CD4-positive, alpha-beta T cell treated with Interleukin-12 subunit alpha and Interleukin-12 subunit beta, for 1 hour (primary cell): ENCODE results near the gene GDPD5.
A peak's percentile ranks its signal among the peaks of the same experiment; 100 is the strongest.

Experiments used
- DNase-seq: peaks from one replicate; pipeline ENCODE4 v3.0.0-alpha.2; 2020

GDPD5 gene

DNA sequence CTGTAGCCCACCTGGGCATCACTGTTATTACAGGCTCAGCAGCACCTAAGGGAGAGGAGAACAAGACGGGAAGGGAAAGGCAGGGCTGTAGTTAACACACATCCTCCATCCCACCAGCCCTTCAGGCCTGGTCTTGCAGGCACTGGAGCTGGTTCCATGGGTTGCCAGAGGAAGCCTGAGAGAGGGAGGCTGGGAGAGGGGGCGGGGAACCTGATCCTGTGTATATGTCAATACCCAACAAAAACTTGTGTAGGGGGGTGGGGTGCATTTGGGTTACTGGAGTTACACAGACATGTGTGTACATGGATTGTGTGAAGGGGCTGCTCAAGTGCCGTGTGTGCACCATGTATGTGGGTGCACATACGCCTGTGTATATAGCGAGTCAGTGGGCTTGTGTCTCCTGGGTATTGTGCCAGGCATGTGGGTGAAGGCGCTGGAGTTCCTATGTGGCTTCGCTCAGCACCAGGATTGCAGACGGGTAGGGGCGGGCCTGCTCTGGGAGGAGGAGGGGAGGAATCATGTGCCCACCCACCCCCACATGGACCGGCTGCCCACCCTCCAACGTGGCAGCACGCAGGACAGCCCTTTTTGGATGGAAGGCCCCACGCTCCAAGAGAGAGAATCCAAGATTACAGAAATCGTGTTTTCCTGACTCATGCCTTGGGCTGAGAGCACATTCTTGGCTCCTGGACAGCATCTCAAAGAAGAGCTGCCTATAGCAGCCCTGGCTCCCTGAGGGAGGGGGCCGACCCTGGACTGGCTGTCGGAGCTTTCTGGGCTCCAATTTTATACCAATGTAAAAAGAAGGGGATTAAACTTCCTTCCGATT lies 32.1 kb upstream of the GDPD5 start:
- no peak for DNase-seq

GRCh38 chr11:75556275-75556674 lies 30.5 kb upstream of the GDPD5 start:
- DNase-seq = no peak

DNA sequence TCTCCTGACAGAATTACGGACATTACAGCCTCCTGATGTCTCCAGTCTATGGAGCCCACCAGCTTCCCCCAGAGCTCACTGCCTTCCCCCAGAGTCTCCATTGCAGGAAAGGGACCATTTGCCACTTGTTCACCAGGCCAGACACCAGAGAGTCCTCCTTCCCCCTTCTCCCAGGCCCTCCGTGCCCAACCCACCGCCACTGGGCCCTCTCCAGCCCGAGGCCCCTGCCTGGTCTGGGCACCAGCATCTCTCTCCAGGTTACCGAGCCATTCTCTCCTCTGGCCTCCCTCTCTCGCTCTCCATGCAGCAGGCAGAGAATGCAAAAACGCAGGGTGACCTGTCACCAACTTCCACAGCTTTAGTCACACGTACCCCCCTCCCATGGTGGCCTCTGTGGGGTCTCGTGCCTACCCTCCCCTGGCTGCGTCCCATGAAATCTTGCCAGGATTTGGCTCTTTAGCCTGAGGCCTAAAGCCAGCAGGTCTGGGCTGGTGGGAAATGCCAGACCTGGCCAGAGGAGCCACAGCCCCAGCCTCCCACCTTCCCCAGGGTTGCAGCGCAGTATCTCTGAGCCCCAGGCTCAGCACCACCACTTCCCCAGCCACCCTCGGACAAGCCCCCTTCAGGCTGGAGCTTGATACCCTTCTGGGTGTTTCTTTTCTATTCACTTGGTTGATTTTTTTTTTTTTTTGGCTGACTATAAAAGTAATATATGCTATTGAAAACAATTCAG lies 29.5 kb upstream of the GDPD5 start:
- no peak for DNase-seq

DNA sequence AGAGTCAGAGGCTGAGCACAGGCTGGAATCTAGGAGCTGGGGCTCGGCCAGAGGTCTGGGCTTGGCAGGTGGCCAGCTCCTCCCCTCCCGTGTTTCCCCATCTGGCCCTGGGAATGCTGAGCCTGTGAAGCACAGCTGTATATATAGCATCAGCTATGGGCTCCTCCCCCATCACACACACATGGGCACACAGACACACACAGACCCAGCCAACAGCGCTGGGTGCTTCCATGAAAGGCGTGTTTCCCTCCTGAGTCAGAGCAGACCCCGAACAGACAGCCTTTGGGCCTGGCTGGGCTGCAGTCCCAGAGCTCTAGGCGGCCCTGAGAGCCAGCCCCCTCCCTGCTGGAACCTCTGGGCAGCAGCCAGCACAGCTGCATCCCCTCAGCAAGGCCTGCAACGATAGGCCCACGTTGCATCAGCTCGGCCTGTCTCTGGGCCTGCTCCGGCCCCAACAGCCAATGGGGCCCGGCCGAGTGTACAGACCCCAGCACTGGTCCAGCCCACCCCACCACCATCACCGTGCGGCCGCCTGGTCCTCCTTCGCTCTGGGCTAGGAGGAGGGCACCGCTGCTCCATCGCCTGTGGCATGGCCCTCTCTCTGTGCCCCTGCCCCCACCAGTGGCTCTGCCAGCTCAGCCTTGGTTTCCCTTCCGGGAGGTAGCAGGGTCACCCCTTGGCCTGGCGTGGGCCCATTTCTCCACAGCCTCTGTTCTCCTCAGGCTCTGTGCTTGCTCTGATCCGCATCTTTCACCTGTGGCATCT lies 28.7 kb upstream of the GDPD5 start:
- no peak for DNase-seq

DNA sequence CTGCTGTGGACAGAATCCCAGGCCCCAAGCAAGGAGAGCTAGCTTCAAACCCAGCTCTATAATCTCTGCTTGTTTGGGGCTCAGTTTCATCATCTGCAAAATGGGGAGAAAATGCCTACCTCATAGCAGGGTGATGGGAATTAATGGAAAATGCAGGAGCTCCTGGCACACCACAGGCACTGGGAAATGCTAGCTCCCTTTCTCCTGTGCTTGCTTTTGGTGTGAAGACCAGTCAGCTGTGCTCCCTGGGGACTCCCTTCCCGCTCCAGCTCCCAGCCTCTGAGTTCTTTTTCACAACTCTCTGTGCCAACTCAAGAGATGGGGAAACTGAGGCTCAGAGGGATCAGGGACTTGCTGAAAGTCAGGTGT lies 28.1 kb upstream of the GDPD5 start:
- DNase-seq = no peak

- DNase-seq = no peak
Observed at GRCh38 chr11:75553182-75553581, 27.4 kb upstream of the GDPD5 start.

- no peak for DNase-seq
Observed at GRCh38 chr11:75549370-75549958, 23.7 kb upstream of the GDPD5 start.

DNA sequence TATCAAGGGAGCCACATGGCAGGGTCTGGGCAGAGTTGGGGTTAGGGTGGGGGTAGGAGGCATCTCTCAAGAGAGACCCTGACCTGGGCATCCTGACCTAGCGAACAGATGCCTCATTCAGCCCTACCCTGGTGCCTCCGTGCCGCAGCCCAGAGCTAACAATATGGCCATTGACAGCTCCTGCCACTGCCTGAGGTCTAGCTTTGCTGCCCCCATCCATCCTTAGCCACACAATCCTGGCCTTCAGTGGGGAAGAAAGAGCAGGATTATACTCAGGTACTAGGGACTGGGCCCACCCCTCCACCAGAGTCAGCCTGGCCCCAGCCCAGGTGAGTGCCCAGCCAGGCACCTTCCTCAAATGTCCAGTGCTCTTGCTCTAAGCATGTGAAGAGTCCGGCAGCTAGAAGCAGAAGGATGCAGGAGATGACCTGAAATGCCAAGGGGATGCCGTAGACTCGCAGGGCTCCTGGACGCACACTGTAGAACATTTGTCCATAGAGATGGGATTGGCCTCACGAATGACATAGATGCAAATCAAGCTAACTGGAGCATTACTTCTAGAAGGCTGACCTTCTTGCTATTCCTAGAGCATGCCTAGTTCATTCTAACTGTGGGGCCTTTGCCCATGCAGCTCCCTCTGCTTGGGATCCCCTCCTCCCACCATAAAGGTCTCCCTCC lies 23.0 kb upstream of the GDPD5 start:
- DNase-seq = no peak

GRCh38 chr11:75547617-75548058 lies 21.9 kb upstream of the GDPD5 start:
- peak; percentile 36 for DNase-seq

DNA sequence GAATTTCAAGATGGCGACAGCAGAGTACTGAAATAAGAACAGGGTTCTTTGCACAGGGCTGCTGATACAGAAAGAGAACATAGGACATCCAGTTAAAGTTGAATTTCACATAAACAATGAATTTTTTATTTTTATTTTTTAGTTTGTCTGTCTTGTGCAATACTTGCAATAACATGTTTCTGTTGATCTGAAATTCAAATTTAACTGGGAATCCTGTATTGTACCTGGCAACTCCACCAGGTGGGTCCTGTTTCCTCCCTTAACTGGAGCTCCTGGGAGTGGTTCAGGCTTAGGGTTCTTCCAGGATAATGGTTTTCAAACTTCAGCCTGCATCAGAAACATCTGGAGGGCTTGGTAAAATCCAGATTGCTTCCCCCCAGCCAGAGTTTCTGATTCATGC lies 21.4 kb upstream of the GDPD5 start:
- no peak for DNase-seq

DNA sequence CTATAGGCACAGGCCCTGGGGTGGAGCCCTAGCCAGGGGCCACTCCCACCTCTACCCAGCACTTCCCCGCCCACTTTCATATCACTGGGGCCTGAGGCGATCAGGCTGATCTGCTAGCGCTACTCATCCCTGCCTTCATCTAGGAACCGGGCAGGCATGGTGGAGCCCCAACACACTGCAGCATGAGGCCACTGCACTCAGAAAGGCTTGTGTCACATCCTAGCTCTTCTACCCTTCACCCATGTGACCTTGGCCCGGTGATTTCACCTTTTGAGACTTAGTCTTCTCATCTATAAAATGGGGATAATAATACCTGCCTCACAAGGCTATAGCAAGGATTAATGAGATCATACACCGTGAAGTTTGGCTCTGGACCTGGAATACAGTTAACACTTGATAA lies 18.1 kb upstream of the GDPD5 start:
- DNase-seq = no peak

DNA sequence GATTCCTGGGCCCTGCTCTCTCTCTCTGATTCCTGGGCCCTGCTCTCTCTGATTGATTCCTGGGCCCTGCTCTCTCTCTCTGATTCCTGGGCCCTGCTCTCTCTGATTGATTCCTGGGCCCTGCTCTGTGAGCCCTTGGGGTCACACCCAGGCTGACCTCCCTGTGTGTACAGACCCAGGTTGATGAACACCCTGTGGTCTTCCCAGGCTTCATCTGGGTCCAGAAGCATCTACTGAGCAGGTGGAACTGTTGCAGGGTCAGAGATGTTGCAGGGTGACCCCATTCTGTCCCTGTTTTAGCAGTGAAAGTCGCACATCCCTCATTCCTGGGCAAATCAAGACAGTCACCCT lies 16.3 kb upstream of the GDPD5 start:
- no peak for DNase-seq

GRCh38 chr11:75541193-75542087 lies 15.7 kb upstream of the GDPD5 start:
- no peak for DNase-seq

GRCh38 chr11:75539459-75540334 lies 14.0 kb upstream of the GDPD5 start:
- DNase-seq = no peak

DNA sequence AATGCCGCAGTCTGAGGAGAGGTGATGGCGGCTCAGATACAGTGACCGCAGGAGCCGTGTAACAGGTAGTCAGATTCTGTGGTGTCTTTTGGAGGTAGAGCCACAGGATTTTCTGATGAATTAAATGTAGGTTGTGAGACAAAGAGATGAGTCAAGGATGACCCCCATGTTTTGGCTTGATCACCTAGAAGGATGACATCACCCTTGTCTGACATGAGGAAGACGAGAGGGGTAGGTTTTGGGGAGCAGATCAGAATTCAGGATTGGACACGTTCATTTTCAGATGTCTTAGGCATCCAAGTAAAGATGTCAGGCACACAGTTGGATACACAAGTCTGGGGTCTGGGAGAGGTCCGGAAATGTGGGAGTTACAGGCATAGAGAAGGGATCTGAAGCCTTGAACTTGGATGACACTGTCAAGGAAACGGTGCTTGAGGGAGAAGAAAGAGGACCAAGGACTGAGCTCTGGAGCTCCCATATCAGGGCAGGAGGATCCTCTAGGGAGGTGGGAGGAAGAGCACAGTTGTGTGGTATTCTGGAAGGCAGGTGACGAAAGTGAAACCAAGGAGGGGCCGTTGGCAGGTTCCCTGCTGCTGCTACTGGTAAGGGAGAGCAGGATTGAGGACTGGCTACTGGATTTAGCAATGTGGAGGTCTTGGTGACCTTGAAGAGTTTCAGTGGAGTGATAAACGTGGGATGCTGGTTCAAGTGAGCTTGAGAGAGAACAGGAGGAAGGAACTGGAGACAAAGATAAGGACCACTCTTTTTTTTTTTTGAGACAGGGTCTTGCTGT lies 12.6 kb upstream of the GDPD5 start:
- DNase-seq = no peak

DNA sequence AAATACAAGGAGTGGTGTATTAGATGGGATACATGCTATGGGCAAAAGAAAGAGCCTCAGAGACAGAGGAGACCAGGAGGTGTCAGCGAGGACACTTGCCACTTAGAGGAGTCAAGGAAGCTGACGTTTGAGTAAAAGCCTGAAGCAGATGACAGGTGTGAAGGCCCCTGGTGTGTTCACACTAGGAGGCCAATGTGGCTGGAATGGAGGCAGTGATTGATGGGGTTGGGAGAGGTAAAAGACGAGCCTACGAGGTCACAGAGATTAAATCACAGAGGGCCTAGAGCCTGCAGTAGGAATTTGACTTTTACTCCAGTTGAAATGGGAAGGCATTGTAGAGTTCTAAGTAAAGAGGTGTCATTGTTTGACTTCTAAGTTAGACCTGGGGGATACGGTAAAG lies 12.0 kb upstream of the GDPD5 start:
- DNase-seq = no peak

GRCh38 chr11:75536786-75537641 lies 11.3 kb upstream of the GDPD5 start:
- DNase-seq = peak; percentile 49

- DNase-seq = no peak
Observed at GRCh38 chr11:75535071-75535470, 9.3 kb upstream of the GDPD5 start.
